ENCODE data around the gene FRMD5. TPM values are rescaled to one million over a fixed set of nuclear protein-coding genes. Genes with fewer than 3 reads are reported as not detected.

FRMD5 gene
- total RNA-seq, 1 experiment from 2014 or later, result 3.9 TPM

- peak within 1 kb of the TSS; percentile 69 for H3K18ac ChIP-seq (ENCODE audit: insufficient read length, low read depth, low read length)
- H4K91ac ChIP-seq (ENCODE audit: insufficient read length, low read depth, low read length), result no peak within 1 kb of the TSS
- peak within 1 kb of the TSS; percentile 76 for H3K9ac ChIP-seq (ENCODE audit: extremely low read depth, insufficient read length, low read length)
- no peak for TF ChIP-seq CTCF (conservative IDR thresholded peaks at IDR 0.05)
- H2BK12ac ChIP-seq (ENCODE audit: insufficient read length, low read depth, low read length), result no peak within 1 kb of the TSS
- peak within 1 kb of the TSS; percentile 80; the same call in 1 of the 2 replicates for H3K14ac ChIP-seq (ENCODE audit: insufficient read depth, low read length)
- H3K4me1 ChIP-seq (ENCODE audit: insufficient read depth, low read length), result no peaks in the 10 kb centered on the region; the same call in 1 of the 2 replicates
- H3K79me2 ChIP-seq (ENCODE audit: insufficient read depth, low read length), result peaks cover 4% of the 10 kb centered on the region; the same call in 1 of the 2 replicates
- no peak within 1 kb of the TSS for H3T11ph ChIP-seq (ENCODE audit: low read length)
- H2BK120ac ChIP-seq (ENCODE audit: low read depth, low read length, poor library complexity, severe bottlenecking), result no peak within 1 kb of the TSS
- no peak within 1 kb of the TSS for H2BK5ac ChIP-seq (ENCODE audit: insufficient read length, low read length)
- no peaks in the 10 kb centered on the region for H3K9me3 ChIP-seq (ENCODE audit: control insufficient read depth, low read depth, low read length)
- H3K23me2 ChIP-seq (ENCODE audit: insufficient read length, low read depth, low read length, poor library complexity, severe bottlenecking), result peaks cover 8% of the 10 kb centered on the region
- H4K8ac ChIP-seq (replicated peaks; ENCODE audit: insufficient read length, low read depth, low read length), result no peak within 1 kb of the TSS
- Mint-ChIP-seq H3K4me3 (peak within 1 kb of the TSS; percentile 95 to 97), H3K36me3 (ENCODE audit: insufficient read depth in 1 of 3, low read depth in 3 of 3) (peaks cover 17 to 34% (median 30%) of the 10 kb centered on the region in 3 experiments), H3K27ac (peak within 1 kb of the TSS; percentile 82 to 100 (median 97)), H3K27me3 (ENCODE audit: low read depth) (peaks cover 12% of the 10 kb centered on the region), H3K9me3 (peaks cover 11 to 21% of the 10 kb centered on the region in 2 experiments), H3K4me1 (peaks cover 10 to 19% of the 10 kb centered on the region in 2 experiments)
- H3K4me2 ChIP-seq (ENCODE audit: insufficient read depth, insufficient read length, low read length), result peak within 1 kb of the TSS; percentile 62
- H2AFZ ChIP-seq (ENCODE audit: low read length), result peak within 1 kb of the TSS; percentile 65
- H2BK20ac ChIP-seq (ENCODE audit: low read depth, low read length, poor library complexity, severe bottlenecking), result no peak within 1 kb of the TSS
- H4K20me1 ChIP-seq (ENCODE audit: control insufficient read depth, insufficient read depth, insufficient read length), result no peaks in the 10 kb centered on the region
- H4K5ac ChIP-seq (ENCODE audit: insufficient read length, low read depth, low read length), result no peak within 1 kb of the TSS
- DNase-seq, result peak; percentile 93
- H3K23ac ChIP-seq (ENCODE audit: insufficient read length, low read depth, low read length), result no peak within 1 kb of the TSS
- WGBS (ENCODE audit: extremely low coverage, insufficient read length, low lambda C conversion rate), result no CpG with 5 or more reads among the region's 46 CpGs
- no peak within 1 kb of the TSS for H3K4ac ChIP-seq (ENCODE audit: low read depth, low read length)
- H3K56ac ChIP-seq (ENCODE audit: insufficient read length, low read depth, low read length), result no peak within 1 kb of the TSS
- no peaks in the 10 kb centered on the region for H3K27me3 ChIP-seq (ENCODE audit: insufficient read depth, low read length)
- no peak within 1 kb of the TSS for H2AK5ac ChIP-seq (ENCODE audit: insufficient read length, low read length)
- no peak within 1 kb of the TSS for H2BK15ac ChIP-seq (ENCODE audit: low read depth, low read length)
- H3K79me1 ChIP-seq (ENCODE audit: insufficient read depth, low read depth, low read length, poor library complexity, severe bottlenecking), result peaks cover 9% of the 10 kb centered on the region
- peak within 1 kb of the TSS; percentile 47 for H3K27ac ChIP-seq (ENCODE audit: insufficient read length, low read depth, low read length)
Observed at GRCh38 chr15:43824302-43825246, 370.5 kb downstream of the FRMD5 start, which contains the start of gene MFAP1. Gene MFAP1, minus strand, starts transcription at chr15:43824690. Its CDS starts 121 bp downstream, at chr15:43824569.
